ENCODE measurements around the gene ZNF561. TPM values are rescaled to one million over a fixed set of nuclear protein-coding genes. Genes with fewer than 3 reads are reported as not detected.

Gene ZNF561
- total RNA-seq, 2 experiments from 2014 or later, result 45.1 to 46.2 TPM

DNA sequence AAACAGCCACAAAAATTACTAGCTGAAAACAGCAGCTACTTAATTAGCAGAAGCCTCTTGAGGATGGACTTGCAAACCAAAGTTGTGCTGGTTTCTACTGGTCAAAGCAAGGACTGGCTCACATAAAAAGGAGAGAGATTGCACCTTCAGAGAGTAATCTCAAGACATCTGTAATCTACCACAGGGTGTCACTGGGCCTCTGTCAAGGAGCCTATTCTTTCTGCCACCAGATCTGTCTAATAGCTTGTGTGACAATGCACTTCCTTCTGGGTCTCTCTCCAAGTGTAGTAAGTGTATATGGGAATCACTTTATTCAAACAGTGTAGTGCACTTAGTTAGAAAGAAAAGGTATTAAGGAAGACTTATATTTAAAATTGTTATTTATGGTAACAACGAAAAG is 24.4 kb upstream of the ZNF561 start:
- Histone ChIP-seq H3K27me3 (ENCODE audit: control insufficient read depth in 1 of 2, insufficient read depth in 2 of 2, low read length in 2 of 2) (no peaks in the 10 kb centered on the region), H3K36me3 (ENCODE audit: insufficient read depth, low read length) (peaks cover 7% of the 10 kb centered on the region), H3K4me1 (ENCODE audit: insufficient read depth, low read length) (no peaks in the 10 kb centered on the region), H3K27ac (ENCODE audit: low read depth in 1 of 2, low read length in 2 of 2) (no peak overlapping the region), H3K9me3 (ENCODE audit: control insufficient read depth in 1 of 2, insufficient read depth in 1 of 2, low read length in 2 of 2) (peaks cover 0 to 4% of the 10 kb centered on the region in 2 experiments), H3K4me3 (ENCODE audit: low read length) (no peak overlapping the region)
- H3K27ac Mint-ChIP-seq, result no peak overlapping the region
- ChIA-PET CTCF (interaction anchor here (0.8 kb wide), 1 partner anchor 20 kb away, joined by 3 read pairs; no protein-coding TSS in a partner anchor), POLR2A (no interaction called here)
- intact Hi-C loops (cut with DNase I, micrococcal nuclease), result no loop called here
- ATAC-seq (ENCODE audit: poor library complexity) (no peak), DNase-seq (peak in 3 of 14 experiments; percentile 7 to 16 (median 13))
- H3K36me3 Mint-ChIP-seq (ENCODE audit: low read depth), result peaks cover 69% of the 10 kb centered on the region
- no peaks in the 10 kb centered on the region for H3K27me3 Mint-ChIP-seq
- no peak overlapping the region for H3K4me3 Mint-ChIP-seq
- H3K4me1 Mint-ChIP-seq (ENCODE audit: low read depth), result no peaks in the 10 kb centered on the region
- H3K9me3 Mint-ChIP-seq, result peaks cover 5% of the 10 kb centered on the region
- TF ChIP-seq, protein P1, sequence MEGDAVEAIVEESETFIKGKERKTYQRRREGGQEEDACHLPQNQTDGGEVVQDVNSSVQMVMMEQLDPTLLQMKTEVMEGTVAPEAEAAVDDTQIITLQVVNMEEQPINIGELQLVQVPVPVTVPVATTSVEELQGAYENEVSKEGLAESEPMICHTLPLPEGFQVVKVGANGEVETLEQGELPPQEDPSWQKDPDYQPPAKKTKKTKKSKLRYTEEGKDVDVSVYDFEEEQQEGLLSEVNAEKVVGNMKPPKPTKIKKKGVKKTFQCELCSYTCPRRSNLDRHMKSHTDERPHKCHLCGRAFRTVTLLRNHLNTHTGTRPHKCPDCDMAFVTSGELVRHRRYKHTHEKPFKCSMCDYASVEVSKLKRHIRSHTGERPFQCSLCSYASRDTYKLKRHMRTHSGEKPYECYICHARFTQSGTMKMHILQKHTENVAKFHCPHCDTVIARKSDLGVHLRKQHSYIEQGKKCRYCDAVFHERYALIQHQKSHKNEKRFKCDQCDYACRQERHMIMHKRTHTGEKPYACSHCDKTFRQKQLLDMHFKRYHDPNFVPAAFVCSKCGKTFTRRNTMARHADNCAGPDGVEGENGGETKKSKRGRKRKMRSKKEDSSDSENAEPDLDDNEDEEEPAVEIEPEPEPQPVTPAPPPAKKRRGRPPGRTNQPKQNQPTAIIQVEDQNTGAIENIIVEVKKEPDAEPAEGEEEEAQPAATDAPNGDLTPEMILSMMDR (IDR thresholded peaks at IDR 0.05), result no peak

GRCh38 chr19:9644472-9644871 is 23.4 kb upstream of the ZNF561 start:
- DNase-seq (no peak), ATAC-seq (ENCODE audit: poor library complexity) (no peak)
- no peak overlapping the region for H3K4me3 ChIP-seq (ENCODE audit: low read length)
- peaks cover 66% of the 10 kb centered on the region for H3K36me3 Mint-ChIP-seq (ENCODE audit: low read depth)
- intact Hi-C loops (cut with DNase I, micrococcal nuclease), result no loop called here
- ChIA-PET POLR2A (no interaction called here), CTCF (no interaction called here)
- no peaks in the 10 kb centered on the region for H3K27me3 ChIP-seq (ENCODE audit: control insufficient read depth in 1 of 2, insufficient read depth in 2 of 2, low read length in 2 of 2)
- no peaks in the 10 kb centered on the region for H3K4me1 ChIP-seq (ENCODE audit: insufficient read depth, low read length)
- no peak overlapping the region for H3K4me3 Mint-ChIP-seq
- no peaks in the 10 kb centered on the region for H3K4me1 Mint-ChIP-seq (ENCODE audit: low read depth)
- peaks cover 5% of the 10 kb centered on the region for H3K9me3 Mint-ChIP-seq
- peak overlapping the region; percentile 35 for H3K27ac Mint-ChIP-seq
- no peaks in the 10 kb centered on the region for H3K27me3 Mint-ChIP-seq
- no peak overlapping the region for H3K27ac ChIP-seq (ENCODE audit: low read depth in 1 of 2, low read length in 2 of 2)
- peaks cover 0 to 4% of the 10 kb centered on the region in 2 experiments for H3K9me3 ChIP-seq (ENCODE audit: control insufficient read depth in 1 of 2, insufficient read depth in 1 of 2, low read length in 2 of 2)
- TF ChIP-seq, protein P1 (IDR thresholded peaks at IDR 0.05), result no peak
- peaks cover 7% of the 10 kb centered on the region for H3K36me3 ChIP-seq (ENCODE audit: insufficient read depth, low read length)

- H3K4me1 ChIP-seq (ENCODE audit: insufficient read depth, low read length), result no peaks in the 10 kb centered on the region
- ATAC-seq (ENCODE audit: poor library complexity), result no peak
- no peak for DNase-seq
- no peaks in the 10 kb centered on the region for H3K27me3 ChIP-seq (ENCODE audit: control insufficient read depth in 1 of 2, insufficient read depth in 2 of 2, low read length in 2 of 2)
- no peak overlapping the region for H3K27ac Mint-ChIP-seq
- peaks cover 43% of the 10 kb centered on the region for H3K36me3 Mint-ChIP-seq (ENCODE audit: low read depth)
- no peaks in the 10 kb centered on the region for H3K27me3 Mint-ChIP-seq
- H3K4me1 Mint-ChIP-seq (ENCODE audit: low read depth), result no peaks in the 10 kb centered on the region
- no peak overlapping the region for H3K4me3 Mint-ChIP-seq
- CTCF ChIA-PET, result no interaction called here
- peaks cover 5% of the 10 kb centered on the region for H3K36me3 ChIP-seq (ENCODE audit: insufficient read depth, low read length)
- H3K27ac ChIP-seq (ENCODE audit: low read depth in 1 of 2, low read length in 2 of 2), result no peak overlapping the region
- intact Hi-C loops (cut with DNase I, micrococcal nuclease), result no loop called here
- POLR2A ChIA-PET, result no interaction called here
- H3K4me3 ChIP-seq (ENCODE audit: low read length), result no peak overlapping the region
- TF ChIP-seq, protein P1 (IDR thresholded peaks at IDR 0.05), result no peak
- H3K9me3 ChIP-seq (ENCODE audit: control insufficient read depth in 1 of 2, insufficient read depth in 1 of 2, low read length in 2 of 2), result peaks cover 0 to 2% of the 10 kb centered on the region in 2 experiments
- peaks cover 5% of the 10 kb centered on the region for H3K9me3 Mint-ChIP-seq
These were observed 20.8 kb upstream of the ZNF561 start for GRCh38 chr19:9641810-9642209.
